Thoracic aorta endothelial cell (primary cell): ENCODE results near the gene SYNRG. TPM values are rescaled to one million over a fixed set of nuclear protein-coding genes. Genes with fewer than 3 reads are reported as not detected.

Source experiments
- small RNA-seq: library from RNA; depleted of rRNA; stranded (forward); fragments of <200 nt; gene quantifications from one replicate; pipeline ENCODE3, GENCODE V24; 2012
- total RNA-seq: library from RNA; depleted of rRNA; stranded (reverse); fragments of >200 nt; gene quantifications from 2 replicates; pipeline ENCODE4 v1.2.3, GENCODE V29; 2012

SYNRG gene
- 26.9 and 31.1 TPM in 2 replicates for total RNA-seq

GRCh38 chr17:37609170-37610040, at the start of gene SYNRG:
TSS of gene SYNRG (minus strand) at chr17:37609418. CDS start at chr17:37609355, 63 bp downstream.

GRCh38 chr17:37643118-37643766, 34.0 kb upstream of the SYNRG start, which contains the start of gene DDX52:
TSS of gene DDX52 (minus strand) at chr17:37643446. CDS start at chr17:37643420, 26 bp downstream.

GRCh38 chr17:37489197-37490001, 119.8 kb downstream of the SYNRG start, which contains the start of gene DUSP14:
TSS of gene DUSP14 (plus strand) at chr17:37489891. CDS start at chr17:37512273, 22,382 bp downstream.

Small RNAs within 50 kb of the gene (small RNA-seq; reads per million reads assigned to genes)
- not detected for gene MIR378J

Other genes starting within 250 kb of the SYNRG start
- not detected in 2 replicates for gene C17orf78, start 233.4 kb downstream of the SYNRG start, total RNA-seq
- gene ACACA, start 202.6 kb downstream of the SYNRG start, total RNA-seq, result 74.7 and 107 TPM in 2 replicates
- gene TADA2A, start 202.5 kb downstream of the SYNRG start, total RNA-seq, result 19.5 and 22.5 TPM in 2 replicates
- 30.3 and 32.3 TPM in 2 replicates for gene DUSP14, start 119.5 kb downstream of the SYNRG start, total RNA-seq
- gene DDX52, start 34.0 kb upstream of the SYNRG start, total RNA-seq, result 73.8 and 75.7 TPM in 2 replicates
- not detected in 2 replicates for gene HNF1B, start 135.6 kb upstream of the SYNRG start, total RNA-seq